Neutrophil (primary cell): ENCODE data around the gene KRTAP5-4.

Experiments
- H3K27ac ChIP-seq: fragments of 200-600 bp; sonication (generic); 2 replicates; pipeline ENCODE4 v1.5.1; 2016; ENCODE audit warnings: mild to moderate bottlenecking, moderate library complexity
- H3K27me3 ChIP-seq: fragments of 200-600 bp; sonication (generic); 2 replicates; pipeline ENCODE4 v1.6.0; 2016; ENCODE audit warnings: mild to moderate bottlenecking
- H3K36me3 ChIP-seq: fragments of 200-600 bp; sonication (generic); 2 replicates; pipeline ENCODE4 v1.5.1; 2017
- H3K4me1 ChIP-seq, 2 experiments: fragments of 200-600 bp in 1 of 2; sonication (generic) in 1 of 2; 1 replicate in 1 of 2; 2 replicates in 1 of 2; pipeline versions ENCODE4 v1.5.1 to v1.6.1; 2013 to 2016; ENCODE audit warnings: low read depth in 1 of 2, low read length in 1 of 2, mild to moderate bottlenecking in 1 of 2, moderate library complexity in 1 of 2; ENCODE audit not compliant: control insufficient read depth in 1 of 2, insufficient read depth in 1 of 2
- H3K4me3 ChIP-seq, 2 experiments: fragments of 200-600 bp in 1 of 2; sonication (generic) in 1 of 2; 1 replicate in 1 of 2; 2 replicates in 1 of 2; pipeline ENCODE4 v1.5.1; 2013 to 2016; ENCODE audit warnings: low read depth in 1 of 2, low read length in 1 of 2, mild to moderate bottlenecking in 1 of 2, moderate library complexity in 1 of 2
- H3K9me3 ChIP-seq: fragments of 200-600 bp; sonication (generic); 2 replicates; pipeline ENCODE4 v1.5.1; 2016
- CTCF ChIP-seq: fragments of 200-600 bp; sonication (generic); IDR thresholded peaks from 2 replicates; pipeline ENCODE4 v1.5.1; 2016; ENCODE audit warnings: antibody characterized with exemption

Gene KRTAP5-4

GRCh38 chr11:1636291-1636950, 14.5 kb upstream of the KRTAP5-4 start:
- TF ChIP-seq CTCF: no peak
- H3K4me1 ChIP-seq: no peaks in the 10 kb centered on the region
- peaks cover 44% of the 10 kb centered on the region for H3K27me3 ChIP-seq
- H3K4me3 ChIP-seq: no peak overlapping the region
- no peaks in the 10 kb centered on the region for H3K9me3 ChIP-seq
- no peak overlapping the region for H3K27ac ChIP-seq
- no peaks in the 10 kb centered on the region for H3K36me3 ChIP-seq

GRCh38 chr11:1633864-1634263, 11.9 kb upstream of the KRTAP5-4 start:
- Histone ChIP-seq H3K27ac (no peak overlapping the region), H3K36me3 (no peaks in the 10 kb centered on the region), H3K27me3 (peaks cover 43% of the 10 kb centered on the region), H3K4me1 (no peaks in the 10 kb centered on the region), H3K9me3 (no peaks in the 10 kb centered on the region), H3K4me3 (no peak overlapping the region)
- TF ChIP-seq CTCF: no peak

GRCh38 chr11:1632053-1632714, 10.2 kb upstream of the KRTAP5-4 start:
- Histone ChIP-seq H3K4me1 (no peaks in the 10 kb centered on the region), H3K4me3 (no peak overlapping the region), H3K27me3 (peaks cover 50% of the 10 kb centered on the region), H3K36me3 (no peaks in the 10 kb centered on the region), H3K9me3 (no peaks in the 10 kb centered on the region), H3K27ac (no peak overlapping the region)
- no peak for TF ChIP-seq CTCF

GRCh38 chr11:1631066-1631568, 9.2 kb upstream of the KRTAP5-4 start:
- H3K4me3 ChIP-seq: no peak overlapping the region
- H3K27me3 ChIP-seq: peaks cover 55% of the 10 kb centered on the region
- no peak for TF ChIP-seq CTCF
- H3K36me3 ChIP-seq: no peaks in the 10 kb centered on the region
- H3K27ac ChIP-seq: no peak overlapping the region
- H3K4me1 ChIP-seq: no peaks in the 10 kb centered on the region
- H3K9me3 ChIP-seq: no peaks in the 10 kb centered on the region

- H3K36me3 ChIP-seq: no peaks in the 10 kb centered on the region
- no peak overlapping the region for H3K4me3 ChIP-seq
- no peak for TF ChIP-seq CTCF
- no peaks in the 10 kb centered on the region for H3K4me1 ChIP-seq
- no peaks in the 10 kb centered on the region for H3K9me3 ChIP-seq
- peaks cover 60% of the 10 kb centered on the region for H3K27me3 ChIP-seq
- no peak overlapping the region for H3K27ac ChIP-seq
These were observed 8.3 kb upstream of the KRTAP5-4 start for GRCh38 chr11:1630271-1630670.
